ENCODE results near the gene PGS1.

The PGS1 gene

GRCh38 chr17:78387977-78388941 lies 9.8 kb downstream of the PGS1 start:
- no peak for DNase-seq

- no peak for DNase-seq
These were observed 12.0 kb downstream of the PGS1 start for GRCh38 chr17:78390241-78391050.

GRCh38 chr17:78391051-78391431 lies 12.6 kb downstream of the PGS1 start:
- no peak for DNase-seq

- DNase-seq, result no peak
These were observed 13.4 kb downstream of the PGS1 start for GRCh38 chr17:78391843-78392242.

- DNase-seq, result no peak
These were observed 13.8 kb downstream of the PGS1 start for GRCh38 chr17:78392295-78392694.

GRCh38 chr17:78393575-78393974 lies 15.1 kb downstream of the PGS1 start:
- no peak for DNase-seq

GRCh38 chr17:78394209-78394608 lies 15.8 kb downstream of the PGS1 start:
- no peak for DNase-seq

- DNase-seq, result no peak
These were observed 16.7 kb downstream of the PGS1 start for GRCh38 chr17:78395155-78395554.

- DNase-seq, result no peak
These were observed 18.2 kb downstream of the PGS1 start for GRCh38 chr17:78396441-78397337.

- DNase-seq, result no peak
These were observed 19.2 kb downstream of the PGS1 start for GRCh38 chr17:78397681-78398101.

- no peak for DNase-seq
These were observed 19.9 kb downstream of the PGS1 start for GRCh38 chr17:78398390-78398789.

GRCh38 chr17:78399028-78399692 lies 20.7 kb downstream of the PGS1 start:
- DNase-seq, result no peak

GRCh38 chr17:78399693-78400144 lies 21.3 kb downstream of the PGS1 start:
- no peak for DNase-seq

GRCh38 chr17:78400581-78401240 lies 22.3 kb downstream of the PGS1 start:
- DNase-seq, result no peak

- DNase-seq, result no peak
These were observed 22.8 kb downstream of the PGS1 start for GRCh38 chr17:78401246-78401645.

GRCh38 chr17:78401891-78402290 lies 23.4 kb downstream of the PGS1 start:
- no peak for DNase-seq

- no peak for DNase-seq
These were observed 25.4 kb downstream of the PGS1 start for GRCh38 chr17:78403822-78404221.

- no peak for DNase-seq
These were observed 27.9 kb downstream of the PGS1 start for GRCh38 chr17:78406396-78406795.

GRCh38 chr17:78406920-78407319 lies 28.5 kb downstream of the PGS1 start:
- no peak for DNase-seq

GRCh38 chr17:78407387-78408000 lies 29.0 kb downstream of the PGS1 start:
- no peak for DNase-seq

- no peak for DNase-seq
These were observed 30.1 kb downstream of the PGS1 start for GRCh38 chr17:78408476-78409050.
